GM21529 (cell line): ENCODE data around the gene PALMD.

Experiments
- ATAC-seq: cut with Tn5 transposase; IDR thresholded peaks from one replicate; pipeline ENCODE4 v1.9.1; 2021; ENCODE audit not compliant: unreplicated experiment

PALMD gene

GRCh38 chr1:99634971-99635624 is 10.8 kb upstream of the PALMD start:
- no peak for ATAC-seq

DNA sequence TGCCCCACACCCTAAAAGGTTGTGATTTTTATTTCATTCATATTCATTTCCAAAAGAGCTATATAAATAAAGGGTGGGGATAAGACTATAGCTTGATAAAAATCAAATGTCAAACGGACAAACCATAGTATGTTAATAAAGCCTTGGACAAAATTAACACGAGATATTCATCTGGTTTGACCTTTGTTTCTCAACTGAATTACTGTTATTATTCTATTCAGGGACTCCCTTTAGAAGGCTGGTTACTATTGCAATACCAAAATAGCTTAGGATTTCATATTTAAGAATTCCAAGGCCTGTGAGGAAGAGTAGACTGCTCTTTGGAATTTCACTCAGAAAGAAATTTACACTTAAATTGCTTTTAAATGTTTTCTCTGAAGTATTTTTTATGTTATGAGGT is 10.2 kb upstream of the PALMD start:
- no peak for ATAC-seq

- ATAC-seq: no peak
Observed at GRCh38 chr1:99636647-99637175, 9.2 kb upstream of the PALMD start.

- ATAC-seq: no peak
Observed at GRCh38 chr1:99638853-99639252, 7.1 kb upstream of the PALMD start.

GRCh38 chr1:99639408-99639807 is 6.5 kb upstream of the PALMD start:
- no peak for ATAC-seq

GRCh38 chr1:99639945-99640344 is 6.0 kb upstream of the PALMD start:
- no peak for ATAC-seq

DNA sequence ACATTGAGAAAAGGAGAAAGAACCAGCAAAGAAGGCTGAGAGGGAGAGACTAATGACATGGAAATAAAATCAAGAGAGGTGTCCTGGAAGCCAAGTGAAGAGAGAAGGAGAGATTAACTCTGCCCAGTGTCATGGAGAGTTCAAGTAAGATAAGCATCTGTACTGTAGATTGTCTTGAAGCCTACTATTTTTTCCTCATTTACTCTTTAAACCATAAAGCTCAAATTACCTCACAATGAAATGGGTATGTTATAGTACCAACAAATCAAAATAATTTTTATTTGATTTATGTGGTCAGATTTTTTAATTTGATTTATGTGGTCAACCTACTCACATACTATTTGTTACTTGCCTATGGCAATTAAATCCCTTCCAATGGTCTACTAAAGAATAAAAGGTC is 5.2 kb upstream of the PALMD start:
- ATAC-seq: no peak

DNA sequence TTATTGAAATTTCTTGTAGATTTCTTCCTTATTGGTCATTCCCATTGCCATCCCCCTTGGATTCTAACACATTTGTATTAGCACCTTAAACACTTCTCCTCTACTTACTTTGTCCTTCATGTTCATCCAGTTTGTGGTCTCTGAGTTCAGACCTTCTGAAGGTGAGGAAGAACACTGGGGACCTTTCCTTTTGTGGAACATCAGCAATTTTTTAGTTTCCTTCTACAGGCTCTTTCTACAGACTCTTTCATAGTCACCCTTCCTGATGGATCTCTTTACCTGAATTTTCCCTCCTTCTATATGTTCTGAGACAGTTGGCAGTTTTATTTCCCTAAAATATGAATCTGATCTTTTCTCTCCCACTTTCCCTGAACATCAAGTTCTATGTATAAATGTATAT is 4.4 kb upstream of the PALMD start:
- ATAC-seq: no peak

GRCh38 chr1:99642053-99642452 is 3.9 kb upstream of the PALMD start:
- no peak for ATAC-seq

- ATAC-seq: no peak
Observed at GRCh38 chr1:99643021-99643779, 2.7 kb upstream of the PALMD start.

DNA sequence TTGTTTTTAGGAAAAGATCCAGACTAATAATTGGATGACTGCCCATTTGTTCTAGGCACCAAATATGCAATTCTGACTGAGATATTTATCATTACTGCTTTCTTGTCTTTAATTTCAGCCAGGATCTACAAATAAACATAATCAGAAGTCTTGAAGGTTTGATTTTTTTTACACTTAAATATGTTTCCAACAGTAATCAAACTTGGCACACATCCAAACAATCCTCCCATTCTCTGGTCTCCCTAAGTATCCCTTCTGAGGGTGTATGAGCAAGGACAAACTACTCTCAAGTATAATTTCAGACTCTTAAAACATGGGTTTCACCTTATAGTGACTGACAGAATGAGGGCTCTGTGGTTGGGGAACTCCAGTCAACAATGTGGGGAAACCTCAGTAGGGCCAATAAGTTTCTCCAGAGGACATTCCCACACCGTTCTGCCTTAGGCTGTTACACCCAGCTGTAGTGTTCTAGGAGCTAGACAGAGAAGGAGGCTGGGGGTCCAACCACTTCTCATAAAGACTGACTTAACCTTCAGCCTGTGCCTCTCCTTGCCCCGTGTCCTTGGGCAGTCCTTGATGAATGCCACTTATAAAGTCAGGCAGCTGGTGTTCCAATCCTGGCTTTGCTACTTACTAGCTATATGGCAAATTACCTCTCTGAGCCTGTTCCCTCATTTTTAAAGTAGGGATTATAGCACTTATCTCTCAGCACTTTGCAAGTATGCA is 1.5 kb upstream of the PALMD start:
- no peak for ATAC-seq

- ATAC-seq: no peak
Observed at GRCh38 chr1:99645203-99645602, 710 bp upstream of the PALMD start.

DNA sequence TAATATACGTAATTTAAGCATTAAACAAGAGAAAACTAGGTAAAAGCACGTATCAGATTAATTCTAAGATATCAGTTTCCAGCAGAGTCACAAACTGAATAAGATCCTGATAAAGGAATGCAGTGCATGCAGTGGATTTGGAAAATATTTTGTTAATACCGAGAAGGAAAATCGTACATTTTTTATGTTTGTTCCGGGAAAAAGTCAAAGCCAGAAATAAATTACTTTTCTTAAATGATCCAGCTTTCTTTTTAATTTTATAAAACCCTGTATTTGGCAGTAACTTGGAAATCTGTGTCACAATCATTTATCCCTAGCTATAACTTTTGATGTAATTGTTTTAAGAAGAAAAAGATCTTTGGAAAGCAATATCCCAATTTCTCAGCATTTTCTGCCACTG is 955 bp downstream of the PALMD start:
- no peak for ATAC-seq

DNA sequence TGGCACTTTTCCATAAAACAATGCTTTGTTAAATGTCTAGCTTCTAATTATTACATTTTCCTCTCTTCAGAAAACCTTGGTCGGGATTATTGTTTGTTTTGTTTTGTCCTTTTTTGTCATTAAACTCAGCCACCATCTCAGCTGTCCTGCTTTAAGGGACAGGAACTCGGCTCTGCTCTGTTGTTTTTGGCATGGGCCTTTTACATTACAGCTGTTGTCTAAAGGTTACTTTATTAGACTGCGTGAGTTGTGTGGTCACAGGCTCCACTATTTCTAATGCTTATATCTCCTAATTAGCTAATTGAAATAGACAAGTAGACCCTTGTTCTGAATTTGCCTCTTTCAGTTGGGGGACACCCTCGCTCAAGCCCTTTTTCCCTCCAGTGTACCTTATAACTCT is 1.6 kb downstream of the PALMD start:
- no peak for ATAC-seq

GRCh38 chr1:99648107-99648506 is 2.2 kb downstream of the PALMD start:
- no peak for ATAC-seq

- ATAC-seq: no peak
Observed at GRCh38 chr1:99650030-99650429, 4.1 kb downstream of the PALMD start.

DNA sequence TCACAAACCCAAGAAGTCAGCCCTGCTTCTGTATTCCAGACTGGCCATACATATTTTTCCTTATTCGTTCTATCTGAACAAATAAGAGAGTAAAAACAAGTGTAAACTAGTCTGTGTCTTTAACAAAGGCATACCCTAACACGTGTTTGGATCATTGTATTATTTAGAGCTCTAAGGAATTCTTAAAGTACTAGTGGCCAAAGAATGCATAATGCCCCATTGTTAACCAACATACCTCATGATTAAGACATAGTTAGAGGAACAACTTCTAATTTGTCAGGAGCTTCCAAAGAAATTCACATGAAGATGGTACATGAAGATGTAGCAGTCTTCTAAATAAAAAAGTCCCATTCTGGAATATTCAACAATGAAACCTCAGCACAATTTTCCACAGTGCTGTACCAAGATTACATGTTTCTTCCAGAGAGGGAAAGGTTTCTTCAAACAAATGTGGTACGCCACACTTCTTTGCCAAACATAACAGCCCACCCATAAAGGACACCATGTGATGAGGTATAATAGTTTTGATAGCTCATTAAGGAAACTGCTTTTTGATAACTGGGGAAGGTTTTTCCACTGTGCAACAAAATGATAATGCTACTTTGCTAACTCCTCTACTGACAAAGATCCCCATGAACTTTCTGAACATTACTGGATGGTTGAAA is 5.0 kb downstream of the PALMD start:
- ATAC-seq: no peak

GRCh38 chr1:99652881-99653281 is 7.0 kb downstream of the PALMD start:
- ATAC-seq: no peak

DNA sequence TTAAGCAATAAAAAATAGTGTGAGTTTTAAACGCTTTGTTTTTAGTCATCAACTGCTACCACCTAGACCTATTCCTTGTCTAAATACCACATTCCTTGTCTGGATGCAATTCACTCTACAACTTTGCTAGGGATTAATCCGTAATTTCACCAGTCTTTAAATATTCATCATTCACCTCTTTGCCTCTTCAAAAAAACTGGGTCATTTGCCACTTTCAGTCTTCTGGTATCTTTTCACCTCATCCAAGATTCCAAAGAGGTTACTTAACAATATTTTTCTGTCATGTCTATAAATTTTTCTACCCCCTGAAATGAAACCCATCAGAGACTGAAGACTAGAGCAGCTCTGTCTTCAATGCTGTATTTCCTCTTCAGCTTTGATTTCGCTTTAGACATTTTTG is 9.5 kb downstream of the PALMD start:
- no peak for ATAC-seq

- no peak for ATAC-seq
Observed at GRCh38 chr1:99656701-99657100, 10.8 kb downstream of the PALMD start.
